OCI-LY7 (cell line): Measurements from ENCODE around the gene MMP26.

Experiments used
- EZH2phosphoT487 ChIP-seq: fragments of 200-600 bp; sonication (generic); IDR thresholded peaks from 2 replicates; pipeline ENCODE4 v1.6.1; 2018; ENCODE audit warnings: low read depth, borderline replicate concordance, mild to moderate bottlenecking, mixed run types, antibody characterized with exemption, low read length, moderate library complexity, mixed read lengths
- TF ChIP-seq, protein P1 (sequence below): fragments of 200-600 bp; sonication (generic); conservative IDR thresholded peaks from 2 replicates; pipeline ENCODE4 v1.5.1; 2014; ENCODE audit warnings: mild to moderate bottlenecking, antibody characterized with exemption, low read length, moderate library complexity, mixed read lengths

GRCh38 chr11:4664183-4664582, 40.4 kb upstream of the MMP26 start:
- TF ChIP-seq, protein P1, sequence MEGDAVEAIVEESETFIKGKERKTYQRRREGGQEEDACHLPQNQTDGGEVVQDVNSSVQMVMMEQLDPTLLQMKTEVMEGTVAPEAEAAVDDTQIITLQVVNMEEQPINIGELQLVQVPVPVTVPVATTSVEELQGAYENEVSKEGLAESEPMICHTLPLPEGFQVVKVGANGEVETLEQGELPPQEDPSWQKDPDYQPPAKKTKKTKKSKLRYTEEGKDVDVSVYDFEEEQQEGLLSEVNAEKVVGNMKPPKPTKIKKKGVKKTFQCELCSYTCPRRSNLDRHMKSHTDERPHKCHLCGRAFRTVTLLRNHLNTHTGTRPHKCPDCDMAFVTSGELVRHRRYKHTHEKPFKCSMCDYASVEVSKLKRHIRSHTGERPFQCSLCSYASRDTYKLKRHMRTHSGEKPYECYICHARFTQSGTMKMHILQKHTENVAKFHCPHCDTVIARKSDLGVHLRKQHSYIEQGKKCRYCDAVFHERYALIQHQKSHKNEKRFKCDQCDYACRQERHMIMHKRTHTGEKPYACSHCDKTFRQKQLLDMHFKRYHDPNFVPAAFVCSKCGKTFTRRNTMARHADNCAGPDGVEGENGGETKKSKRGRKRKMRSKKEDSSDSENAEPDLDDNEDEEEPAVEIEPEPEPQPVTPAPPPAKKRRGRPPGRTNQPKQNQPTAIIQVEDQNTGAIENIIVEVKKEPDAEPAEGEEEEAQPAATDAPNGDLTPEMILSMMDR = no peak
- no peak for TF ChIP-seq EZH2phosphoT487
